Activated CD4-positive, alpha-beta T cell treated with anti-CD3 and anti-CD28 coated beads, Interleukin-2, amount 50 U/mL, for 16 hours (primary cell): ENCODE measurements around the gene MAGEA4.

Experiments
- DNase-seq: peaks from one replicate; pipeline ENCODE4 v3.0.0-alpha.2; 2020

MAGEA4 gene

DNA sequence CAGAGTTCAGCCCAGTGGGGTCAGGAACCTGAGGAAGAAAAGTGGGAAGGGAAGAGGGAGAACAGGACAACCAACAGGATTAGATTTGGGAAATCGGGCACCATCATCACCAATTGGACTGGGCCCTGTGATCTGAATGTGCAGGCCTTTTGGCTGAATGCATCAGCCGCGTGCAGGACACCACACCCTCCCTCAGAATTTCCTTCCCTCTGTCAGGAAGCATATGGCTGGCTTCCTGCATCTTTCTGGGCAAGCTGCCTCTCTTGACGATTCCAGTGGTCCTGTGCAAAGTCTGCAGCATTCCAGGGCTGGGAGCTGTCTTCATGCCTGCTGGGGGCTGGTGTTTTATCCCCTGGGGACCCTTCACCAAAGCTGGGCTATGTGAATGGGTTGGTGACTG lies 16.4 kb downstream of the MAGEA4 start:
- DNase-seq = no peak

DNA sequence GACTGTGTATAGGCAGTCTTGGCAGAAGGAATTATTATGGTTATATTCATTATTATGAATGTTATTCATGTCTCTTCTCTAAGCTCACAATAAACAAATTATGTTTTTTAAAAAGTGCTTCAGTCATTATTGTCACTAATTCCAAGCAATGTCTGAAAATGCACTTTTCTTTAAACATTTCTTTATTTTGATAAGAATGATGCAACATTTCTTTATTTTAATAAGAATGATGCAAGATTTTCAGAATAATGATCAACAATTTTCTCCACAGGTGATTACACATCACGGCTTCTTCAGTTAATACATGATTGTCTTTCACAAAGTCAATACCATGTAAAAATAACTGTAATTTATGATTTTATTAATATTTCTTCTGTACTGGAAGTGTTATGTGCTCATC lies 22.7 kb downstream of the MAGEA4 start:
- no peak for DNase-seq

DNA sequence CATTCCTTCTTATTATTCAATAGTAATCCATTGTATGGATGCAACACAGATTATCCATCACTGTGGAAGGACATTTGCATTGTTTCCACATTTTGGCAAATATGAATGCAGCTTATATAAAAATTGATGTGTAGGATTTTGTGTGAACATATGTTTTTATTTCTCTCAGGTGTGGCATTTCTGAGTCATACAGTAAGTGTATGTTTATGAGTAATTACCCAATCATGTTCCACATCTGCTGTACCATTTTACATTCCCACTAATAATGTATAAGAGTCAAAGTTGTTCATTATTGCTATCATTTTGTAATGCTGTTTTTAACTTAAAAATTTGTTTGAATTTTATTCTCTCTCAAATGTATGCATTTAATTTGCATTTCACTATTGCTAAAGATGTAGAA lies 25.5 kb downstream of the MAGEA4 start:
- DNase-seq = no peak

DNA sequence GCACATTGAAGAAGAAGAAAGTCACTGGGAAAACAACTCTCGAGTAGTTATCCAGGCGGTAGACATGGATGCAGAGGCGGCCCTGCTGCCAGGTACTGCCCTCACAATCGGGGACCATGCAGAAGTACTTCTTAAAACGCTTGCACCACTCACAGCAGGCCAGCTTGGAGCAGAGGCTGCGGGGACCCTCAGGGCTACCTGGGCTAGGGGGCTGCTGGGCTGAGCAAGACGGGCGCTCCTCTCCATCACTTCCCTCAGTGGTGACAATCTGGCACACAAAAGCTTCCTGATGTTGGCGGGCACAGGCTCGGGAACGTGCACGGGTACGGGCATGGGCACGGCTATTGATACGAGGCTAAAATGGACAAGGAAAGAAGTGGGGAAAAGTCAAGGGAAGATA lies 42.0 kb downstream of the MAGEA4 start:
- DNase-seq = no peak

DNA sequence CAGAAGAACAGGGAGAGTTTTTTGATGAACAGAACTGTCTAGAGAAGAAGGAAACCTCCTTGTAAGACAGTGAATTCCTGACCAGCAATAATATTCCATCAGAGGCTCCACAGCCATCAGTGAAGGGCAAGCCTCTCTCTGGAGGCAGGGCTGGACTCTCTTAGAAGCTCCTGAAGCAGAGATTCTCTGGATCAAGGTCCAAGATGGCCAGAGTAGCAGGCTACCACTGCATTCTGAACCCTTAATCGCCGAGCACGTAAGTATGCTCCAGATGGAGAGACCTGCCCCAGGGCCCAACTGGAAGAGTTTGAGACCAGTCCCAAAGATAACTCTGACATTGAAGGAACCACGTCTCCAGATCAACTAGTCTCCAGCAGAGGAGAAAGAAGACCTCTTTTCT lies 45.4 kb downstream of the MAGEA4 start:
- DNase-seq = no peak

DNA sequence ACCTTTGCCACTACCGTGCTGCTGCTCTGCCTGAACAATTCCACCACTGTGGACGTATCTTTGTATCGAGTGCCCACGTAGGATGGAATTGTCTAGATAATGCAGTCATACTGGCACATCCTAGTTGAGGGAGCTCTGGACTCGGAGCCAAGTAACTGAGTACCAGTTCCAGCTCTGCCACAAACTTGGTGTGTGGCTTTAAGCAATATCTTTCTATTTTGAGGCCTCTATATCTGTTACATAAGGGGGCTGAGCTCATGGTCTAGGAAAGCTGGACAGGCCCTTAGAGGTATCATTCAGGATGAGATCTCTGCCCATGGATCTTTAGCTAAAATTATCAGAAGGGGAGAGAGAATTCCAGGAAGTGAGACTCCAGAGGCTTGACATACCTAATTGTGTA lies 49.3 kb downstream of the MAGEA4 start:
- no peak for DNase-seq

DNA sequence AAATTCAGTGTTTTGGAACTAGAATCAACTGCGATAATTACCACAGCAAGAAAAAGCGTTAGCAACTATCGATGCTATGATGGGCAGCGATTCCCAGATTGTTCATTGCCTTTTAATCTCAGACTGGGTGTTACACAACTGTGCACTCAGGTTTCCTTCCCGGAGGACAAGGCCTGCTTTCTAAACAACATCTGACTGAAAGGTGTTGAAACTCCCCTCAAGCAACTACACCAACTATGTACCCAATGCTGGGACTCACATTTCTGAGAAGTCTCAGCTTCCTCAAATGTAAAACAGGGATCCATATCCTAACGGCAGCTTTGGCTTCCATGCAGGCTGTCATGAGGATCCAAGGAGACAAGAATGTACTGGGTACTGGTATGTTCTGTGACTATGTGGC lies 53.5 kb downstream of the MAGEA4 start:
- no peak for DNase-seq

DNA sequence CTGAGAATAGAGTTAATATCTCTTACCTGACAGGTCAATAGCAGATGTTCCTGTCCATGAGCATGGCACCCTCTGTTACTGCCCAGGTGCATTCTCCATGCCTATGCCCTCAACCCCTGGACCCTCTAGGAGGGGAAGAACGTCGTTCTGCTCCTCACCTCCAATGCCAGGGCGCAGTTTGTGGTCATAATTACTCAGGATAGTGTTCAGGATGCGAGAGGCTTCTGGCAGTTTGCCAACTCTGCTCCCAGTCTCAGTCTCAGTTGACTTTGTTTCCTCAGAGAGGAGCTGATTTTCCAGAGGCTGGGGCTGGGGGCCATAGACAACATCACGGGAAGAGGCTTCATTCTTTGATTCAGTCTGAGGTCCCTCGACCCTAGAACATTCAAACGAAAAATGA lies 57.3 kb downstream of the MAGEA4 start:
- no peak for DNase-seq

DNA sequence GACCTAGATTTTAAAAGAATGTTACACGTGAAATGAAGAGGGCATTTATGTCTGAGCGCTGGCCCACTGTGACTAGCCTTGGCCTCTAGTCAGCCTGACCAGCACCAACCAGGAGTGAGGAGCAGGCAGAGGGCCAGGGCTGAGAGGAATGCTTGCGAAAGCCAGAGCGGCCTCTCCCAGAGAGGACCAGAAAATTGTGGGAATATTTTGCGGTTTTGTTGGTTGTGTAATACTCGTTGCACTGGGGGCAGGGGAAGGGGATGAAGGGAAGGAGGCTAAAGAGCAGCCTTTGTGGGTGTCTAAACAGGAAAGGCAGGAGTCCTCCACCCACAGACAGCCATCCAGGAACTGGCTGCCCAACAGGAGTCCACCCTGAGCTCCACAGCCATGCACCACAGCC lies 58.0 kb downstream of the MAGEA4 start:
- no peak for DNase-seq

DNA sequence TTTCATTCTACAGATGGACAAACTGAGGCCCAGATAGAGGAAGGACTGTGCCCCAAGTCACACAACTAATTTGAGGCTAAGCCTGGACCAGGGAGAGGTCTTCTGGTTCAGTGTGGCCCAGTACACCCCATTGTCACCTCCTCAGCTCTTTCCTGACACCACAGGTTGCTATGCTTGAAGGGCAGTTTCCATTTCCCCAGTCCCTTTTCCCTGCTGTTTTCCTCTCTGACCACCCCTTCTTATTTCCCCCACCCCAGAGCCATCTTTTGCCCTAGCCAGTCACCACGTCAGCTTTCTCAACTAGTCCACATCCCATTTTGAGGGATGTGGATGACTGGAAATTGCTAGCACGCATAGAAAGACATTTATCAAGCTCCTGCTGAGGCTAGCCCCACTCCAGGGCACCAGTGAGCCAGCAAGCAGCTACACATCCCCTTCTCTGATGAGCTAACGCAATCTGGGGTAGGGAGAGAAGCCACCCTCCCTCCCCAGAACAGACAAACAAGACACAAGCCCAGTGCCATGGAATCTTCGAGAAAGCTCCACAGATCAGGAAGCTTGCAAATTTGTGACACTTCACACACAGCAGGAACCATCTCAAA lies 60.5 kb downstream of the MAGEA4 start:
- no peak for DNase-seq

DNA sequence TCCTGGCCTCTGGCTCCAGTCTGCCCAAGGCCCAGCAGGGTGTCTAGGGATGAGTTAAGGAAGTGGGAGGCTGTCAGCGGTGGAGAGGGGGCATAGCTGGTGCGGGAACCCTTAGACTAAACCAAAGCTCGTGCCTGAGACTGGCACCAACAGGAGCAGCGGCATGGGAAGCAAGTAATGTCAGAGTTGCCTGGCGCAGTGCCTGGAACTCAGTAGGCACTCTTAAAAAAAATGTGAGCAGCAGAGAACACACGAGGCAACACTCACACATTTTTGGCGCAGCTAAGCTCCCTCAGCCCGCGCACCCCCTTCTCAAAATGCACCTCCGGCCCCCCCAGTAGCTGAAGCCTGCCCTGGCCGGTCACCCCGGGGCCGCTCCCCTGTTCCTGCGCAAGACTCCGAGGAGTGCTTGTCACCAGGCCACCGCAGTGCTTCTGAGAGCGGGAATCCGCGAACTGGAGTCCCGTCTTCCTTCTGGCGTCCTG lies 61.2 kb downstream of the MAGEA4 start:
- no peak for DNase-seq
